GM12878 (cell line): ENCODE data around the gene DUSP12. TPM values are rescaled to one million over a fixed set of nuclear protein-coding genes. Genes with fewer than 3 reads are reported as not detected.

Experiments
- CBFB ChIP-seq: IDR thresholded peaks from 2 replicates; pipeline ENCODE4 v1.6.1; 2016; ENCODE audit warnings: antibody characterized with exemption, low read depth
- CBX5 ChIP-seq: sonication (generic); IDR thresholded peaks from 2 replicates; pipeline ENCODE4 v1.6.1; 2016; ENCODE audit warnings: low read depth, moderate library complexity, mild to moderate bottlenecking, inconsistent platforms
- CHD1 ChIP-seq: IDR thresholded peaks from 2 replicates; pipeline ENCODE4 v1.6.1; 2012; ENCODE audit warnings: low read depth, low read length, improper control_type of control experiment
- FOXK2 ChIP-seq: fragments of 450-650 bp; IDR thresholded peaks from 2 replicates; pipeline ENCODE4 v1.6.1; 2017; ENCODE audit warnings: mild to moderate bottlenecking, moderate library complexity
- GATAD2B ChIP-seq: fragments of 450-650 bp; conservative IDR thresholded peaks from 2 replicates; pipeline ENCODE4 v1.6.1; 2017; ENCODE audit warnings: low read depth, mild to moderate bottlenecking, moderate library complexity
- JUND ChIP-seq: IDR thresholded peaks from 2 replicates; pipeline ENCODE4 v1.6.1; 2012; ENCODE audit warnings: low read depth, mild to moderate bottlenecking, low read length, improper control_type of control experiment, moderate library complexity
- LARP7 ChIP-seq: fragments of 450-650 bp; IDR thresholded peaks from 2 replicates; pipeline ENCODE4 v1.6.1; 2017; ENCODE audit warnings: mild to moderate bottlenecking
- MTA2 ChIP-seq: fragments of 450-650 bp; IDR thresholded peaks from 2 replicates; pipeline ENCODE4 v1.6.1; 2016; ENCODE audit warnings: low read depth, mild to moderate bottlenecking, moderate library complexity
- NFYB ChIP-seq: IDR thresholded peaks from 2 replicates; pipeline ENCODE4 v1.6.1; 2011; ENCODE audit warnings: low read depth, mild to moderate bottlenecking, low read length, improper control_type of control experiment, moderate library complexity; ENCODE audit not compliant: insufficient read depth
- PAX8 ChIP-seq: fragments of 450-650 bp; IDR thresholded peaks from 2 replicates; pipeline ENCODE4 v1.6.1; 2017; ENCODE audit warnings: mild to moderate bottlenecking, moderate library complexity
- SREBF1 ChIP-seq: IDR thresholded peaks from 2 replicates; pipeline ENCODE4 v1.6.1; 2012; ENCODE audit warnings: mild to moderate bottlenecking, low read length
- SUZ12 ChIP-seq: fragments of 200-600 bp; sonication (generic); IDR thresholded peaks from one replicate; pipeline ENCODE4 v1.6.1; 2018; ENCODE audit warnings: antibody characterized with exemption, mild to moderate bottlenecking; ENCODE audit not compliant: unreplicated experiment
- TAF1 ChIP-seq: IDR thresholded peaks from 2 replicates; pipeline ENCODE4 v1.6.1; 2011; ENCODE audit warnings: mild to moderate bottlenecking, low read depth, low read length, borderline replicate concordance
- TARDBP ChIP-seq: IDR thresholded peaks from 2 replicates; pipeline ENCODE4 v1.6.1; 2016; ENCODE audit warnings: borderline replicate concordance
- WRNIP1 ChIP-seq: IDR thresholded peaks from 2 replicates; pipeline ENCODE4 v1.6.1; 2011; ENCODE audit warnings: low read depth, low read length, improper control_type of control experiment, borderline replicate concordance
- ZZZ3 ChIP-seq: IDR thresholded peaks from 2 replicates; pipeline ENCODE4 v1.6.1; 2011; ENCODE audit warnings: low read depth; ENCODE audit not compliant: control insufficient read depth, insufficient read length
- polyA plus RNA-seq, 11 experiments: library from polyadenylated mRNA; depleted of rRNA in 4 of 11; unstranded in 6 of 11; stranded (reverse) in 5 of 11; fragments of >200 nt; fragmentation: Nextera tagmentation in 4 of 11; fragmentation: Illumina TruSeq in 1 of 11; extraction: Ambion mirVana in 4 of 11; extraction: Trizol in 1 of 11; gene quantifications; 1 replicate in 1 of 11; 2 replicates in 10 of 11; pipeline versions ENCODE4 v1.2.1 to v1.2.3, GENCODE V29; 2011 to 2016; ENCODE audit warnings: inconsistent platforms in 2 of 11, missing spikeins in 2 of 11, low read depth in 1 of 11
- total RNA-seq, 4 experiments: library from RNA; depleted of rRNA in 3 of 4; stranded (reverse); fragments of >200 nt in 3 of 4; fragmentation: Illumina TruSeq in 1 of 4; extraction: Trizol in 1 of 4; gene quantifications; 2 replicates each; pipeline versions ENCODE4 v1.2.1 to v1.2.3, GENCODE V29; 2013 to 2021
- TF ChIP-seq, protein P1 (sequence below), 3 experiments: IDR thresholded peaks in 2 of 3; conservative IDR thresholded peaks in 1 of 3; 2 replicates each; pipeline ENCODE4 v1.5.1; 2011; ENCODE audit warnings: low read depth in 3 of 3, low read length in 3 of 3, mild to moderate bottlenecking in 3 of 3, control low read depth in 2 of 3, moderate library complexity in 2 of 3, inconsistent platforms in 1 of 3, mixed read lengths in 1 of 3; ENCODE audit not compliant: control insufficient read depth in 2 of 3, insufficient read depth in 1 of 3; ENCODE audit errors: extremely low read depth in 1 of 3
- TF ChIP-seq, protein P2 (sequence below): IDR thresholded peaks from 2 replicates; pipeline ENCODE4 v1.6.1; 2012; ENCODE audit warnings: low read depth, low read length, improper control_type of control experiment
- TF ChIP-seq, protein P3 (sequence below): fragments of 450-650 bp; formaldehyde crosslinking; IDR thresholded peaks from 2 replicates; pipeline ENCODE4 v1.5.0; 2022; ENCODE audit warnings: mild to moderate bottlenecking, missing genetic modification characterization
- TF ChIP-seq, protein P4 (sequence below): fragments of 450-650 bp; formaldehyde crosslinking; IDR thresholded peaks from 2 replicates; pipeline ENCODE4 v1.4.0; 2022; ENCODE audit warnings: mild to moderate bottlenecking, moderate library complexity

DUSP12 gene
- total and polyA plus RNA-seq, 10 of the 15 experiments (the other 5 are each of a cell fraction or from before 2014, with no cell fraction given) = 7.0 to 51.5 (median 35.4) TPM

DNA sequence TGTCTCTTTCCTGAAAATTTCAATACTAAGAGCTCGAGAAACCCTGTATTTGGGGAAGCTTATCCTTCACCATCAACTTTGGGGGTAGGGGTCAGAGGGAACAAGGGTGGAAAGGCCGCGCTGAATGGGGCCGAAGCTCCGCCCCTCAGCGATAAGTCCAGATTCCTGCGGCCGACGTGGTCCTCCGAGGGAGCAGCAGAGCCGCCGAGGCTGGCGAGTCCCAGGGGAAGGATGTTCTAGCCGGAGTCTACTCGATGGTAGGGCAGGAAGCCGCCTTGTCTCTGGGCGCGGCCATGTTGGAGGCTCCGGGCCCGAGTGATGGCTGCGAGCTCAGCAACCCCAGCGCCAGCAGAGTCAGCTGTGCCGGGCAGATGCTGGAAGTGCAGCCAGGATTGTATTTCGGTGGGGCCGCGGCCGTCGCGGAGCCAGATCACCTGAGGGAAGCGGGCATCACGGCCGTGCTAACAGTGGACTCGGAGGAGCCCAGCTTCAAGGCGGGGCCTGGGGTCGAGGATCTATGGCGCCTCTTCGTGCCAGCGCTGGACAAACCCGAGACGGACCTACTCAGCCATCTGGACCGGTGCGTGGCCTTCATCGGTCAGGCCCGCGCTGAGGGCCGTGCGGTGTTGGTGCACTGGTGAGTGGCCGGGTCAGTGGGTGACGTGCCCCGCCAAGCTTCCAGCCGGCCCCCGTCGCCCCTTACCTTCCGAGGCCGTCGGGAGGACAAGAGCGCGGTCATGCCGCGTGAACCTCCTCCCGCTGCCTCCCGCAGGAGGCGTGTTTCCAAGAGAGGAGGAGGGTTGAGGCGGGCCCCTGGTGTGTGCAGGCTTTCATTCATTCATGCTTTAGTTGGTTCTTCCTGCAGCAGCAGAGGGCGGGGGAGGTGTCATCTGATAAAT is at the start of gene DUSP12 (continued):
- TF ChIP-seq, protein P1, sequence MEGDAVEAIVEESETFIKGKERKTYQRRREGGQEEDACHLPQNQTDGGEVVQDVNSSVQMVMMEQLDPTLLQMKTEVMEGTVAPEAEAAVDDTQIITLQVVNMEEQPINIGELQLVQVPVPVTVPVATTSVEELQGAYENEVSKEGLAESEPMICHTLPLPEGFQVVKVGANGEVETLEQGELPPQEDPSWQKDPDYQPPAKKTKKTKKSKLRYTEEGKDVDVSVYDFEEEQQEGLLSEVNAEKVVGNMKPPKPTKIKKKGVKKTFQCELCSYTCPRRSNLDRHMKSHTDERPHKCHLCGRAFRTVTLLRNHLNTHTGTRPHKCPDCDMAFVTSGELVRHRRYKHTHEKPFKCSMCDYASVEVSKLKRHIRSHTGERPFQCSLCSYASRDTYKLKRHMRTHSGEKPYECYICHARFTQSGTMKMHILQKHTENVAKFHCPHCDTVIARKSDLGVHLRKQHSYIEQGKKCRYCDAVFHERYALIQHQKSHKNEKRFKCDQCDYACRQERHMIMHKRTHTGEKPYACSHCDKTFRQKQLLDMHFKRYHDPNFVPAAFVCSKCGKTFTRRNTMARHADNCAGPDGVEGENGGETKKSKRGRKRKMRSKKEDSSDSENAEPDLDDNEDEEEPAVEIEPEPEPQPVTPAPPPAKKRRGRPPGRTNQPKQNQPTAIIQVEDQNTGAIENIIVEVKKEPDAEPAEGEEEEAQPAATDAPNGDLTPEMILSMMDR (IDR thresholded peaks at IDR 0.05 in 2 of 3, conservative IDR thresholded peaks at IDR 0.05 in 1 of 3; ENCODE audit: control insufficient read depth in 2 of 3, extremely low read depth in 1 of 3, insufficient read depth in 1 of 3, low read depth in 3 of 3, low read length in 3 of 3) = peak; percentile 26 to 70 (median 33); a peak in 4 of 6 replicates
- TF ChIP-seq CBFB (peak; percentile 53; the same call in 1 of the 2 replicates), ZZZ3 (no peak), CHD1 (no peak), JUND (no peak), GATAD2B (peak; percentile 78), SUZ12 (no peak), TARDBP (no peak; the same call in 1 of the 2 replicates), TAF1 (peak; percentile 79; the same call in 1 of the 2 replicates), LARP7 (peak; percentile 75), CBX5 (0 out of 2 replicates have a peak, but pooled peaks have one; percentile 21), NFYB (no peak), MTA2 (no peak; the same call in 1 of the 2 replicates), SREBF1 (no peak), PAX8 (no peak), WRNIP1 (no peak), FOXK2 (no peak; the same call in 1 of the 2 replicates)
- TF ChIP-seq, protein P2, sequence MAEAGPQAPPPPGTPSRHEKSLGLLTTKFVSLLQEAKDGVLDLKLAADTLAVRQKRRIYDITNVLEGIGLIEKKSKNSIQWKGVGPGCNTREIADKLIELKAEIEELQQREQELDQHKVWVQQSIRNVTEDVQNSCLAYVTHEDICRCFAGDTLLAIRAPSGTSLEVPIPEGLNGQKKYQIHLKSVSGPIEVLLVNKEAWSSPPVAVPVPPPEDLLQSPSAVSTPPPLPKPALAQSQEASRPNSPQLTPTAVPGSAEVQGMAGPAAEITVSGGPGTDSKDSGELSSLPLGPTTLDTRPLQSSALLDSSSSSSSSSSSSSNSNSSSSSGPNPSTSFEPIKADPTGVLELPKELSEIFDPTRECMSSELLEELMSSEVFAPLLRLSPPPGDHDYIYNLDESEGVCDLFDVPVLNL = no peak
- TF ChIP-seq, protein P3, sequence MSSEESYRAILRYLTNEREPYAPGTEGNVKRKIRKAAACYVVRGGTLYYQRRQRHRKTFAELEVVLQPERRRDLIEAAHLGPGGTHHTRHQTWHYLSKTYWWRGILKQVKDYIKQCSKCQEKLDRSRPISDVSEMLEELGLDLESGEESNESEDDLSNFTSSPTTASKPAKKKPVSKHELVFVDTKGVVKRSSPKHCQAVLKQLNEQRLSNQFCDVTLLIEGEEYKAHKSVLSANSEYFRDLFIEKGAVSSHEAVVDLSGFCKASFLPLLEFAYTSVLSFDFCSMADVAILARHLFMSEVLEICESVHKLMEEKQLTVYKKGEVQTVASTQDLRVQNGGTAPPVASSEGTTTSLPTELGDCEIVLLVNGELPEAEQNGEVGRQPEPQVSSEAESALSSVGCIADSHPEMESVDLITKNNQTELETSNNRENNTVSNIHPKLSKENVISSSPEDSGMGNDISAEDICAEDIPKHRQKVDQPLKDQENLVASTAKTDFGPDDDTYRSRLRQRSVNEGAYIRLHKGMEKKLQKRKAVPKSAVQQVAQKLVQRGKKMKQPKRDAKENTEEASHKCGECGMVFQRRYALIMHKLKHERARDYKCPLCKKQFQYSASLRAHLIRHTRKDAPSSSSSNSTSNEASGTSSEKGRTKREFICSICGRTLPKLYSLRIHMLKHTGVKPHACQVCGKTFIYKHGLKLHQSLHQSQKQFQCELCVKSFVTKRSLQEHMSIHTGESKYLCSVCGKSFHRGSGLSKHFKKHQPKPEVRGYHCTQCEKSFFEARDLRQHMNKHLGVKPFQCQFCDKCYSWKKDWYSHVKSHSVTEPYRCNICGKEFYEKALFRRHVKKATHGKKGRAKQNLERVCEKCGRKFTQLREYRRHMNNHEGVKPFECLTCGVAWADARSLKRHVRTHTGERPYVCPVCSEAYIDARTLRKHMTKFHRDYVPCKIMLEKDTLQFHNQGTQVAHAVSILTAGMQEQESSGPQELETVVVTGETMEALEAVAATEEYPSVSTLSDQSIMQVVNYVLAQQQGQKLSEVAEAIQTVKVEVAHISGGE (CRISPR knock-in tag) = no peak
- TF ChIP-seq, protein P4, sequence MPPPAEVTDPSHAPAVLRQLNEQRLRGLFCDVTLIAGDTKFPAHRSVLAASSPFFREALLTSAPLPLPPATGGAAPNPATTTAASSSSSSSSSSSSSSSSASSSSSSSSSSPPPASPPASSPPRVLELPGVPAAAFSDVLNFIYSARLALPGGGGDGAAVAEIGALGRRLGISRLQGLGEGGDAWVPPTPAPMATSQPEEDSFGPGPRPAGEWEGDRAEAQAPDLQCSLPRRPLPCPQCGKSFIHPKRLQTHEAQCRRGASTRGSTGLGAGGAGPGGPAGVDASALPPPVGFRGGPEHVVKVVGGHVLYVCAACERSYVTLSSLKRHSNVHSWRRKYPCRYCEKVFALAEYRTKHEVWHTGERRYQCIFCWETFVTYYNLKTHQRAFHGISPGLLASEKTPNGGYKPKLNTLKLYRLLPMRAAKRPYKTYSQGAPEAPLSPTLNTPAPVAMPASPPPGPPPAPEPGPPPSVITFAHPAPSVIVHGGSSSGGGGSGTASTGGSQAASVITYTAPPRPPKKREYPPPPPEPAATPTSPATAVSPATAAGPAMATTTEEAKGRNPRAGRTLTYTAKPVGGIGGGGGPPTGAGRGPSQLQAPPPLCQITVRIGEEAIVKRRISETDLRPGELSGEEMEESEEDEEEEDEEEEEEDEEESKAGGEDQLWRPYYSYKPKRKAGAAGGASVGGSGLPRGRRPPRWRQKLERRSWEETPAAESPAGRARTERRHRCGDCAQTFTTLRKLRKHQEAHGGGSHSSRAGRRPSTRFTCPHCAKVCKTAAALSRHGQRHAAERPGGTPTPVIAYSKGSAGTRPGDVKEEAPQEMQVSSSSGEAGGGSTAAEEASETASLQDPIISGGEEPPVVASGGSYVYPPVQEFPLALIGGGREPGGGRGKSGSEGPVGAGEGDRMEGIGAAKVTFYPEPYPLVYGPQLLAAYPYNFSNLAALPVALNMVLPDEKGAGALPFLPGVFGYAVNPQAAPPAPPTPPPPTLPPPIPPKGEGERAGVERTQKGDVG (CRISPR knock-in tag) = no peak; the same call in 1 of the 2 replicates
